ENCODE data around the gene STT3B. TPM values are rescaled to one million over a fixed set of nuclear protein-coding genes. Genes with fewer than 3 reads are reported as not detected.

STT3B gene
- total and polyA plus RNA-seq, 2 of the 4 experiments (the other 2 are of a cell fraction): 45.5 to 86.4 TPM

GRCh38 chr3:31648286-31648968, 115.7 kb downstream of the STT3B start:
- Histone ChIP-seq H4K20me1 (ENCODE audit: insufficient read depth, low read length) (no peaks in the 10 kb centered on the region), H2AFZ (replicated peaks; ENCODE audit: low read length, poor library complexity) (peak overlapping the region; percentile 13), H2BK120ac (ENCODE audit: low read depth, low read length) (no peak overlapping the region), H3K27me3 (ENCODE audit: control insufficient read depth, insufficient read depth, low read length) (no peaks in the 10 kb centered on the region), H3K36me3 (ENCODE audit: control insufficient read depth, insufficient read depth, low read length) (peaks cover 15% of the 10 kb centered on the region), H3K9ac (ENCODE audit: low read depth, low read length) (no peak overlapping the region), H3K79me1 (ENCODE audit: low read depth in 1 of 2, low read length in 2 of 2) (no peaks in the 10 kb centered on the region), H2BK5ac (ENCODE audit: low read depth, low read length, poor library complexity, severe bottlenecking) (no peak overlapping the region), H3K4me3 (ENCODE audit: insufficient read depth, low read depth, low read length) (no peak overlapping the region), H4K5ac (ENCODE audit: low read depth, low read length) (no peak overlapping the region), H2AK9ac (replicated peaks; ENCODE audit: low read depth, low read length, poor library complexity) (peak overlapping the region; percentile 39), H4K91ac (ENCODE audit: insufficient read depth, low read depth, low read length) (no peak overlapping the region), H3K23ac (ENCODE audit: low read depth, low read length) (no peak overlapping the region), H3K27ac (ENCODE audit: insufficient read depth, low read length) (no peak overlapping the region), H3K4me2 (ENCODE audit: low read depth, low read length) (no peak overlapping the region), H2AK5ac (ENCODE audit: low read depth, low read length) (no peak overlapping the region), H3K14ac (replicated peaks; ENCODE audit: low read depth, low read length) (no peak overlapping the region), H3K9me3 (ENCODE audit: control insufficient read depth, insufficient read depth, low read length) (peaks cover 31% of the 10 kb centered on the region), H4K8ac (ENCODE audit: low read depth in 2 of 2, low read length in 2 of 2) (no peak overlapping the region), H3K56ac (ENCODE audit: extremely low read depth, insufficient read depth, low read length) (no peak overlapping the region), H3K4me1 (ENCODE audit: control insufficient read depth, insufficient read depth, low read length) (no peaks in the 10 kb centered on the region), H2BK15ac (ENCODE audit: low read depth, low read length) (no peak overlapping the region), H2BK20ac (ENCODE audit: low read depth, low read length) (no peak overlapping the region), H3K4ac (ENCODE audit: low read depth, low read length) (no peak overlapping the region), H3K9me1 (ENCODE audit: insufficient read depth, low read length) (no peaks in the 10 kb centered on the region), H3K18ac (ENCODE audit: low read depth, low read length) (no peak overlapping the region)
- TF ChIP-seq CEBPB (IDR thresholded peaks at IDR 0.05; ENCODE audit: low read depth, low read length): no peak
- no TSS peak for BruUV-seq (replicated peaks)
- ChIA-PET CTCF (no interaction called here), POLR2A (ENCODE audit: unreplicated experiment) (no interaction called here)
- in situ Hi-C loops (cut with MboI; ENCODE audit: low sequenced_read_pairs): no loop called here
- dilution Hi-C loops (cut with HindIII; ENCODE audit: low sequenced_read_pairs, unreplicated experiment): no loop called here
- WGBS, 2 experiments (ENCODE audit: extremely low coverage in 2 of 2, insufficient read length in 1 of 2): 100% methylated on average over 2 of the region's 4 CpGs; no CpG with 5 or more reads in 1 of the 2 experiments
- ATAC-seq (ENCODE audit: low read depth) (no peak), DNase-seq (no peak)
- intact Hi-C loops (cut with micrococcal nuclease): no loop called here
